HEK293 (cell line): ENCODE results near the gene COL18A1.

ENCODE experiments used
- CTCF ChIP-seq: fragments of 450-650 bp; formaldehyde crosslinking; IDR thresholded peaks from 2 replicates; pipeline ENCODE4 v1.5.1; 2016; ENCODE audit warnings: missing biosample characterization, missing genetic modification characterization
- GFI1B ChIP-seq: fragments of 450-650 bp; formaldehyde crosslinking; IDR thresholded peaks from 2 replicates; pipeline ENCODE4 v1.5.1; 2016; ENCODE audit warnings: missing biosample characterization, missing genetic modification characterization
- REST ChIP-seq: fragments of 450-650 bp; formaldehyde crosslinking; IDR thresholded peaks from 2 replicates; pipeline ENCODE4 v1.5.1; 2016; ENCODE audit warnings: missing biosample characterization, missing genetic modification characterization
- ZBTB7A ChIP-seq: fragments of 450-650 bp; formaldehyde crosslinking; IDR thresholded peaks from 2 replicates; pipeline ENCODE4 v1.5.1; 2016; ENCODE audit warnings: low read depth, missing biosample characterization, missing genetic modification characterization
- ZNF274 ChIP-seq, 2 experiments: fragments of 200-500 bp in 1 of 2; fragments of 450-650 bp in 1 of 2; sonication (Bioruptor generic) in 1 of 2; formaldehyde crosslinking in 1 of 2; IDR thresholded peaks; 2 replicates each; pipeline versions ENCODE4 v1.5.1 to v1.6.1; 2014 to 2016; ENCODE audit warnings: borderline replicate concordance in 1 of 2, inconsistent platforms in 1 of 2, low read length in 1 of 2, missing biosample characterization in 1 of 2, missing genetic modification characterization in 1 of 2
- ZNF488 ChIP-seq: fragments of 450-650 bp; formaldehyde crosslinking; IDR thresholded peaks from 2 replicates; pipeline ENCODE4 v1.5.1; 2016; ENCODE audit warnings: missing biosample characterization, missing genetic modification characterization
- ZNF704 ChIP-seq: fragments of 450-650 bp; formaldehyde crosslinking; IDR thresholded peaks from 2 replicates; pipeline ENCODE4 v1.5.1; 2016; ENCODE audit warnings: missing biosample characterization, missing genetic modification characterization
- TF ChIP-seq, protein P1 (sequence below): fragments of 450-650 bp; formaldehyde crosslinking; IDR thresholded peaks from 2 replicates; pipeline ENCODE4 v1.5.1; 2016; ENCODE audit warnings: missing biosample characterization, missing genetic modification characterization

DNA sequence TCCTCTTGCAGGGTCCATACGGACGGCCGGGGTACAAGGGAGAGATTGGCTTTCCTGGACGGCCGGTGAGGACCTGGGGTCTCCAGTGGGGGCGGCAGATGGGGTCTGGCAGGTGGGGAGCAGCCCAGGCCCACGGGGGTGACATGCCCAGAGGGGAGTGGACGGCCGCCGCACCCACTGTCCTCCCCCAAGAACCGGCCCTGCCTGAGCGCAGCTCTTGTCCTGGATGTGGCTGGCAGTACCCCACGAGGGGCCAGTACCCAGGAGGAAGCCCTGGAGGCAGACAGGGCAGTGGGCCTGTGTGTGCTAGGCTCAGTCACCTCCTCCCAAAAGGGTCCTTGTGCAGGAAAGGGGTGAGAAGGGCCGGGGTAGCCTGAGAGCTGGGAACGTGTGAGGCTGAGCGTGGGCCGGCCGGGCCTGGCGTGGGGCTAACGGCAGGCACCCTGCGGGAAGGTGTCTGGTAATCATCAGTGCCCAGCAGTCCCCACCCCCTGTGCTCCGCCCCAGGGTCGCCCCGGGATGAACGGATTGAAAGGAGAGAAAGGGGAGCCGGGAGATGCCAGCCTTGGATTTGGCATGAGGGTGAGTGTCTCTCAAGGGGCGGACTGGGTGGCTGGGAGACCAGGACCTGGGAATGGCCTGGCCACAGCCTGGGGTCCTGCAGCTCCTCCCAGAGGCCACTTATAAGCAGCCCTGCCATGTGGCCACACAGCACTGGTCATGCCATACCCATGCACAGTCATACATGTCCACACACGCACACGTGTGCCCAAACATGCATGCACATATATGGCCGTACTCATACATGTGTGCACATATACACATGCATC, 90.1 kb downstream of the COL18A1 start:
- TF ChIP-seq ZNF274 (IDR thresholded peaks at IDR 0.05; ENCODE audit: low read length) (no peak), ZNF274 (tag by site-specific recombination; IDR thresholded peaks at IDR 0.05; ENCODE audit: borderline replicate concordance) (no peak), CTCF (tag by site-specific recombination) (no peak), ZNF488 (tag by site-specific recombination) (no peak), ZBTB7A (tag by site-specific recombination) (no peak), ZNF704 (tag by site-specific recombination) (no peak), GFI1B (no peak), REST (tag by site-specific recombination) (no peak)
- TF ChIP-seq, protein P1, sequence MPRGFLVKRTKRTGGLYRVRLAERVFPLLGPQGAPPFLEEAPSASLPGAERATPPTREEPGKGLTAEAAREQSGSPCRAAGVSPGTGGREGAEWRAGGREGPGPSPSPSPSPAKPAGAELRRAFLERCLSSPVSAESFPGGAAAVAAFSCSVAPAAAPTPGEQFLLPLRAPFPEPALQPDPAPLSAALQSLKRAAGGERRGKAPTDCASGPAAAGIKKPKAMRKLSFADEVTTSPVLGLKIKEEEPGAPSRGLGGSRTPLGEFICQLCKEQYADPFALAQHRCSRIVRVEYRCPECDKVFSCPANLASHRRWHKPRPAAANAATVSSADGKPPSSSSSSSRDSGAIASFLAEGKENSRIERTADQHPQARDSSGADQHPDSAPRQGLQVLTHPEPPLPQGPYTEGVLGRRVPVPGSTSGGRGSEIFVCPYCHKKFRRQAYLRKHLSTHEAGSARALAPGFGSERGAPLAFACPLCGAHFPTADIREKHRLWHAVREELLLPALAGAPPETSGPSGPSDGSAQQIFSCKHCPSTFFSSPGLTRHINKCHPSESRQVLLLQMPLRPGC (tag by site-specific recombination): no peak
